BLaER1 treated with 17β-estradiol and CSF1 and Interleukin-3, amounts not matched to agents 10 nM and 100 nM (cell line): ENCODE measurements around the gene FAM107A.

ENCODE experiments used
- H3K27ac ChIP-seq, 11 experiments: shearing (Covaris generic); formaldehyde crosslinking; 2 replicates each; pipeline ENCODE4 v1.8.1; 2022
- H3K27me3 ChIP-seq, 11 experiments: shearing (Covaris generic); formaldehyde crosslinking; 2 replicates each; pipeline ENCODE4 v1.8.1; 2022
- H3K36me3 ChIP-seq, 11 experiments: shearing (Covaris generic); formaldehyde crosslinking; 2 replicates each; pipeline ENCODE4 v1.8.1; 2022
- H3K4me1 ChIP-seq, 10 experiments: shearing (Covaris generic); formaldehyde crosslinking; 2 replicates each; pipeline ENCODE4 v1.8.1; 2022
- H3K4me2 ChIP-seq, 11 experiments: shearing (Covaris generic); formaldehyde crosslinking; 2 replicates each; pipeline ENCODE4 v1.8.1; 2022
- H3K4me3 ChIP-seq, 10 experiments: shearing (Covaris generic); formaldehyde crosslinking; 2 replicates each; pipeline ENCODE4 v1.8.1; 2022
- H3K9ac ChIP-seq, 11 experiments: shearing (Covaris generic); formaldehyde crosslinking; 2 replicates each; pipeline ENCODE4 v1.8.1; 2022
- H3K9me3 ChIP-seq, 11 experiments: shearing (Covaris generic); formaldehyde crosslinking; replicated peaks in 1 of 11; 2 replicates each; pipeline ENCODE4 v1.8.1; 2022
- H4K20me1 ChIP-seq, 11 experiments: shearing (Covaris generic); formaldehyde crosslinking; 2 replicates each; pipeline ENCODE4 v1.8.1; 2022
- Cebpa-rat ChIP-seq, 11 experiments: shearing (Covaris generic); IDR thresholded peaks; 2 replicates each; pipeline ENCODE4 v1.8.1; 2022

Gene FAM107A

DNA sequence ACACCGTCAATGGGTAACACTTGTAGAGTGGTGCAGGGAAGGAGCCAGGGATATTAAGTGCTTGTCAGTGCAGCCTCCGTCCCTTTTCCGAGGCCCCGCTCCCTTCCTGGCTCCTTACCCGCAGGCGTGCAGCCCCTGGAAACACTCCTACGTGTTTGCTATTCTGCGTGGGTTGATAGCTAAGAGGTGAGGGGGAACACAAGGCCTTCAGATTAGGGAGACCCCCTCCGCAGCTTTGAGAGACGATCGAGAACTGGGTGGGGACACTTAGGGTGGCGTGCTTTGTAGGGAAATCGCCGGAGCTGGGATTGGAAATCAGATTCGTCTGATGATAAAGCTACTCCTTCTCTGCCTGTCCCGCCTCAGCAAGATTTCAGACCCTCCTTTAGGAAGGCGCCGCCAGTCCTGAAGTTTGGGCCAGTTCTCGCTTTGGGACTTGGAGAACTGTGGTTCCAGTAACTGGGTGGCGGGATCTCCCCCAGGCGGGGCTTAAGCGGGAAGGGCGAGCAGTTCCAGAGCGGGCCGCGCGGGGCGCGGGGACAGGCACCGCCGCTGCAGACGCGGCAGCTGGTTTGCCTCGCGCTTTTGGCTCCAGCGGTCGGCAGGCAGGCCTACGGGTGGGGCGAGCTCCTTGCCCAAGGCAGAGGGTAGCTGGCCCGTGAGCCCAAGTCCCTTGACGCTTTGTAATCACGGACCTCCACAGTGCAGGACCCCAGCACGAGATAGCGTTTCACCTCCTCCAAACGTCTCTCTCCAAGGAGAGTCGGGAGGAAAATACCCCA lies 8.0 kb upstream of the FAM107A start:
- Histone ChIP-seq H3K4me2 (peak overlapping the region; percentile 89 to 99 (median 92)), H3K36me3 (no peaks in the 10 kb centered on the region), H3K4me1 (peaks cover 28 to 54% (median 48%) of the 10 kb centered on the region in 10 experiments), H4K20me1 (0 out of 22 replicates have a peak, but pooled peaks cover 0 to 6% (median 0%) of the 10 kb centered on the region in 11 experiments), H3K27me3 (peaks cover 0 to 6% (median 0%) of the 10 kb centered on the region in 11 experiments; a peak in 2 of 22 replicates), H3K27ac (peak overlapping the region in 8 of 11 experiments; percentile 19 to 59 (median 46); a peak in 12 of 22 replicates), H3K9me3 (peaks cover 0 to 5% (median 0%) of the 10 kb centered on the region in 11 experiments; a peak in 1 of 22 replicates), H3K4me3 (peak overlapping the region; percentile 47 to 70 (median 58)), H3K9ac (peak overlapping the region; percentile 1 to 72 (median 59); a peak in 19 of 22 replicates)
- no peak for TF ChIP-seq Cebpa-rat (IDR thresholded peaks at IDR 0.05)

DNA sequence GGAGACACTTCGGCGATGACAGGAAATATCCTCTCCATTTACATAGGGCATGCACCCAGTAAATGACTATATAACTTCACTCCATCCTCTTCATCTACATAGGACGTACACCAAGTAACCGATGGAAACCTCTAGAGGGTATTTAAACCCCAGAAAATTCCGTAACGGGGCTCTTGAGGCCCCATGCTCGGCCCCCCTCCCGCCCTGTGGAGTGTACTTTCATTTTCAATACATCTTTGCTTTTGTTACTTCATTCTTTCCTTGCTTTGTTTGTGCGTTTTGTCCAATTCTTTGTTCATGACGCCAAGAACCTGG lies 7.5 kb upstream of the FAM107A start:
- peaks cover 28 to 54% (median 48%) of the 10 kb centered on the region in 10 experiments for H3K4me1 ChIP-seq
- H3K27ac ChIP-seq: peak overlapping the region in 5 of 11 experiments; percentile 19 to 55 (median 51); a peak in 7 of 22 replicates
- TF ChIP-seq Cebpa-rat (IDR thresholded peaks at IDR 0.05): no peak
- H3K27me3 ChIP-seq: peaks cover 0 to 6% (median 0%) of the 10 kb centered on the region in 11 experiments; a peak in 2 of 22 replicates
- 0 out of 22 replicates have a peak, but pooled peaks cover 0 to 6% (median 0%) of the 10 kb centered on the region in 11 experiments for H4K20me1 ChIP-seq
- H3K4me2 ChIP-seq: peak overlapping the region; percentile 89 to 99 (median 92)
- H3K9ac ChIP-seq: peak overlapping the region in 9 of 11 experiments; percentile 46 to 72 (median 67); a peak in 17 of 22 replicates
- peaks cover 0 to 5% (median 0%) of the 10 kb centered on the region in 11 experiments; a peak in 1 of 22 replicates for H3K9me3 ChIP-seq
- H3K36me3 ChIP-seq: no peaks in the 10 kb centered on the region
- H3K4me3 ChIP-seq: peak overlapping the region; percentile 47 to 70 (median 58)

DNA sequence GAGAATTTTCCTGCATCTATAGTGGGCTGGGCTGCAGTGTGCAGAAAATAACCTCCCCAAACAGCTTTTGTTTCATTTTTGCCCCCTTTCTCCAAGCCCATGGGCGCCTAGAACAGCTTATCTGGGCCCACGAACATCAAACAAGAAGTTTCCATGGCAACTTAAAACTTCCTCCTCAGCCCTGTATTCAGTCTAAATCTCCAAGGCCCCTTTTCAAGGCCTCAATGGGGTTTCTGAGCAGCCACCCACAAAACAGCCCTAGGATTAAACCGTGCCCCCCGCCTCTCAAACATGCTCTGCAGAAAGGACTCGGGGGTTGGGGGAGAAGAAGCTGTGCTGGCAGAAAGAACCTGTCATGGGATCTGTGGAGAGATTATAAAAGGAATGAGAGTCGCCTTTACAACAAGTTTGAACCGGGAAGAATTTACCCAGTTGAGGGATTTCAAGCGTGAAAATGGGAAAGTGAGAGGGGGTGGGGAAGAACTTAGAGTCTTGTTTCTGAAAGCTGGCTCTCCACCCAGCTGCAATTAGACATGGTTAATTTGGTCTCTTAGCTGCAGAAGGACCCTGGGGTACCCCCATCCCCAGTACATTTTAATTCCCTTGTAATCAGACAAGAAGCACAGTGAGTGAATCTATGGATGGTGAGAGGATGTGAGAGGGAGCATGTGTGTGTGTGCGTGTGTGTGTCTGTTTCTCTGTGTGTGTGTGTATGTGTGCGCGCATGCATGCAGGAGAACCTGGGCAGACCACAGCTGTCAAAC lies 4.3 kb upstream of the FAM107A start:
- H3K4me3 ChIP-seq: peak overlapping the region in 2 of 10 experiments; percentile 6 to 23; a peak in 1 of 20 replicates
- H3K27me3 ChIP-seq: peaks cover 0 to 6% (median 0%) of the 10 kb centered on the region in 11 experiments; a peak in 2 of 22 replicates
- H3K9ac ChIP-seq: peak overlapping the region in 5 of 11 experiments; percentile 1 to 47 (median 9); a peak in 8 of 22 replicates
- peak overlapping the region in 4 of 11 experiments; percentile 21 to 63 (median 28); a peak in 4 of 22 replicates for H3K27ac ChIP-seq
- H4K20me1 ChIP-seq: no peaks in the 10 kb centered on the region
- H3K36me3 ChIP-seq: no peaks in the 10 kb centered on the region
- no peak for TF ChIP-seq Cebpa-rat (IDR thresholded peaks at IDR 0.05)
- peaks cover 35 to 51% (median 45%) of the 10 kb centered on the region in 10 experiments for H3K4me1 ChIP-seq
- peak overlapping the region; percentile 2 to 90 (median 74); a peak in 21 of 22 replicates for H3K4me2 ChIP-seq
- no peaks in the 10 kb centered on the region for H3K9me3 ChIP-seq

DNA sequence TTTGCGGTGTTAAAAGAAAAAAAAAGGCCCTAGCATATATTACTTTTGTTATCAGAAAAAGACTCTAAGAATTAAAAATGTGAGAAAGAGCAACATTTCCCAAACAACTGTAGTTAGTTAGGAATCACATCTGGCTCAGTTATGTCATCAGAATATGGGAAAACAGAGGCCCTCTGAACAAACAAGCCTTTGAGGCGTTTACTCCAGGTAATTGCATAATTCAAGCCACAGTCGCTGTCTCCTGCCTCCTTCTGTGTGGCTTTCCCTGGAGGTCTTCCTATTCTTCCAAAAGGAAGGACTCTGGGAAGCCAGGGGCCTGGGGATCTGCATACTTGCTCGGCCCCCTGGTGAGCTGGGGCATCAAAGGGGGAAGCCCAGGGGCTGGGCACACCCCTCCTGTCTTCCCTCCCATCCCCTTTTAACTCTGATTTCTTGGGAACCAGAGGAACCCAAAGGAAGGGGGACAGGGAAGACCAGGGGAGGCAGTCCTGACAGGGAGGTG lies 3.7 kb upstream of the FAM107A start:
- peaks cover 0 to 6% (median 0%) of the 10 kb centered on the region in 11 experiments; a peak in 2 of 22 replicates for H3K27me3 ChIP-seq
- no peak overlapping the region for H3K4me3 ChIP-seq
- no peaks in the 10 kb centered on the region for H3K9me3 ChIP-seq
- H3K36me3 ChIP-seq: no peaks in the 10 kb centered on the region
- peak overlapping the region in 10 of 11 experiments; percentile 38 to 90 (median 74); a peak in 19 of 22 replicates for H3K4me2 ChIP-seq
- no peak for TF ChIP-seq Cebpa-rat (IDR thresholded peaks at IDR 0.05)
- peaks cover 32 to 45% (median 38%) of the 10 kb centered on the region in 10 experiments for H3K4me1 ChIP-seq
- peak overlapping the region in 2 of 11 experiments; percentile 28 to 63; a peak in 2 of 22 replicates for H3K27ac ChIP-seq
- H3K9ac ChIP-seq: peak overlapping the region in 5 of 11 experiments; percentile 1 to 47 (median 9); a peak in 5 of 22 replicates
- H4K20me1 ChIP-seq: no peaks in the 10 kb centered on the region

DNA sequence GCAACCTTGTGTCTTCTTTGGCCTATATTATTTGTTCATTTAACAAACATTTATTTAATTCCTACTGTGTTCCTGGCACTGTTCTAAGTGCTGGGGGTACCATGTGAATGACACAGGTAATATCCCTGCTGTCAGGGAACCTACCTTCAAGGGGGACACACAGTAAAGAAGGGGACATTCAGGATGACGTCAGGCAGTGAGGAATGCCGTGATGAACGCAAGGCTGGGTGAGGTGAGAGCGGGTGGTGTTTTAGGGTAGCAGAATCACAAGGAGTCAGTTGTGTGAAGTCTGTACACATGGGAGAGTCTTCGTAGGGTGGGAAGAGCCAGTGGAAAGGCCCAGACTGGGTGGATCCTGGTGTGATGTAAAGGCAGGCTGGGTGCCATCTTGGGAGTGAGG lies 1.7 kb upstream of the FAM107A start:
- no peak overlapping the region for H3K4me2 ChIP-seq
- H3K9ac ChIP-seq: no peak overlapping the region
- no peaks in the 10 kb centered on the region for H3K27me3 ChIP-seq
- H4K20me1 ChIP-seq: no peaks in the 10 kb centered on the region
- H3K27ac ChIP-seq: no peak overlapping the region
- H3K36me3 ChIP-seq: no peaks in the 10 kb centered on the region
- H3K4me3 ChIP-seq: no peak overlapping the region
- no peak for TF ChIP-seq Cebpa-rat (IDR thresholded peaks at IDR 0.05)
- no peaks in the 10 kb centered on the region for H3K9me3 ChIP-seq
- peaks cover 18 to 31% (median 25%) of the 10 kb centered on the region in 10 experiments for H3K4me1 ChIP-seq

DNA sequence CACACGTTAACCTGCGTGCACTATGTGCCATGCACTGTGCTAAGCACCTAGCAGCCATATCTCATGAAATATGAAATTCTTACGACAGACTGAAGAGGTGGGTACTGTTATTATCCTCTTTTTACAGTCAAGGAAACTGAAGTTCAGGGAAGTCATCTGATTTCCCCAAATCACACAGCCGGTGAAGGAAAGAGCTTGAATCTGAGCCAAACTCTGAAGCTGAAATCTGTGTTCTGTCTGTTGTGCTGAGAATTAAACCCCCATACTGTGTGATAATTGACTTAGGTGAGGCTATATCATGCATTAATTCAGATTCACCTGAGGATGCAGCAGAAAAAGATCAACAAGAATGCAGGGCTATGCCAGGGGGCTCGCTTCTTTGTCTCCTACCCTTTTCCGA lies 475 bp downstream of the FAM107A start:
- no peak overlapping the region for H3K27ac ChIP-seq
- H3K4me3 ChIP-seq: no peak overlapping the region
- H3K9ac ChIP-seq: no peak overlapping the region
- TF ChIP-seq Cebpa-rat (IDR thresholded peaks at IDR 0.05): no peak
- H3K27me3 ChIP-seq: no peaks in the 10 kb centered on the region
- no peaks in the 10 kb centered on the region for H3K9me3 ChIP-seq
- H3K4me2 ChIP-seq: peak overlapping the region in 1 of 11 experiments; percentile 15; a peak in 2 of 22 replicates
- H3K36me3 ChIP-seq: no peaks in the 10 kb centered on the region
- peaks cover 10 to 18% (median 14%) of the 10 kb centered on the region in 10 experiments for H3K4me1 ChIP-seq
- H4K20me1 ChIP-seq: no peaks in the 10 kb centered on the region

DNA sequence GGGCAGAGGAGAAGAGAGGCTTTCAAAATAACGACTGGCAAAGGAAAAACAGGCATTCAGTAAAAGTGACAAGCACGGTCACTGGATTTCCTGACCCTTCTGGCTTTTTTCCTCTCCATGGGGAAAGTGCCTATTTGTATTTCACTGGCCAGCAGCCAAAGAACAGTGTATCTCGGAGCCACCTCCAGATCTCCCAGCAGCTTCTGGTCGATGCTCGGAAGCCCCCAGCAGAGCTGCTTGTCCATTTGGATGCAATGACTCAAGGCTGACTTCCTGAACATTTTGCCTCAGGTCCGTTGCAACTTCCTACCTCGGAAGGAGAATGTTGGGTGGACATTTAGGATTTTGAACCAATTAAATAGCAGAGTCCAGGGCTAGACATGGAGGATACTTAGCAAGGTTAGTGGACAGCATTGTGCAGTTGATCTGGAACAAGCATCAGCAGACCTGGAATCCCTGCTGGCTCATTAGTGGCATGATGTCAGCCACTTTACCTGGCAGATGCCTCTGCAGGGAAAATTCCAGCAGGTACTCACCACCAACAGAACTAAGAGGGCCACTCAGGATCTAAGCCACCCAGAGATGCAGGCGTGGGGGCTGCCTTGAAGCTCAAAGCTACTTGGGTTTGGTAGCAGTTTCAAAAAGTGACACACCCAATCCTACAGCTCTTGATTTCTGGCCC lies 1.1 kb downstream of the FAM107A start:
- Histone ChIP-seq H3K36me3 (no peaks in the 10 kb centered on the region), H3K4me1 (peaks cover 4 to 13% (median 8%) of the 10 kb centered on the region in 10 experiments; a peak in 18 of 20 replicates), H3K4me2 (peak overlapping the region in 1 of 11 experiments; percentile 15; a peak in 1 of 22 replicates), H4K20me1 (no peaks in the 10 kb centered on the region), H3K27me3 (no peaks in the 10 kb centered on the region), H3K27ac (no peak overlapping the region), H3K9me3 (no peaks in the 10 kb centered on the region), H3K9ac (no peak overlapping the region), H3K4me3 (no peak overlapping the region)
- no peak for TF ChIP-seq Cebpa-rat (IDR thresholded peaks at IDR 0.05)

DNA sequence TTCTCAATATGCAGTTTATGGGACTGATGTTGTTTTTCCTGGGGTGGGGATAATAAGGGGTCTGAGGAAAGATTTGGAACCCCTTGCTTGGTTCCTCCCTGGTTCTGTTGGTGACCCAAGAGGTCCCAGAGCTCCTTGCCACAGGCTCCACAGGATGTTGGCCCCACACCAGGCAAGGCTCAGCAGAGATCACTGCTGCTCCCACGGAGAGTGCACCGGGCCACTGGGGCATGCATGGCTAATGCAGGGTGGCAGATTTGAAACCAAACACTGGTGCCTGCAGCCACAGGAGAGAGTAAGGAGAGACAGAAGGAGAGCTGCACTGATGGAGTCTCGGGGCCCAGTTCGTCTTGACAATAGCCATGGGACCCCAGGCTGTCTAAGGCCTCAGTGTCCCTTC lies 2.5 kb downstream of the FAM107A start:
- Histone ChIP-seq H4K20me1 (no peaks in the 10 kb centered on the region), H3K4me3 (no peak overlapping the region), H3K9me3 (no peaks in the 10 kb centered on the region), H3K4me1 (peaks cover 0 to 13% (median 2%) of the 10 kb centered on the region in 10 experiments; a peak in 4 of 20 replicates), H3K27ac (no peak overlapping the region), H3K9ac (no peak overlapping the region), H3K36me3 (no peaks in the 10 kb centered on the region), H3K27me3 (no peaks in the 10 kb centered on the region), H3K4me2 (no peak overlapping the region)
- no peak for TF ChIP-seq Cebpa-rat (IDR thresholded peaks at IDR 0.05)
